ENCODE measurements around the gene JMJD1C. TPM values are rescaled to one million over a fixed set of nuclear protein-coding genes. Genes with fewer than 3 reads are reported as not detected.
"Not testable (repeated sequence)": the region's sequence is repeated elsewhere in the genome, so short reads cannot be mapped to it uniquely, and the experiment has no call there.

The JMJD1C gene
- total RNA-seq, 4 donors from 2014 or later: 41.6 to 77.8 (median 56.9) TPM

- H3K9me3 ChIP-seq: no peaks in the 10 kb centered on the region
- no peaks in the 10 kb centered on the region for H3K27me3 ChIP-seq
- peak overlapping the region; percentile 48 to 89 (median 75) for H3K27ac ChIP-seq
- intact Hi-C loops (cut with DNase I): no loop called here
- H3K36me3 ChIP-seq: peaks cover 0 to 4% (median 0%) of the 10 kb centered on the region in 3 donors
- H3K4me3 ChIP-seq: no peak overlapping the region
- DNase-seq: no peak
- TF ChIP-seq POLR2A (IDR thresholded peaks at IDR 0.05): no peak
- no peak for TF ChIP-seq CTCF (IDR thresholded peaks at IDR 0.05)
- WGBS, 2 donors: 57 to 67% methylated on average over 2 of the region's 2 CpGs
- H3K4me1 ChIP-seq: peaks cover 10 to 61% (median 24%) of the 10 kb centered on the region in 3 donors
Observed at GRCh38 chr10:63236113-63236935, 229.5 kb downstream of the JMJD1C start.

GRCh38 chr10:63235136-63235535 is 230.6 kb downstream of the JMJD1C start:
- H3K4me3 ChIP-seq; H3K9me3 ChIP-seq; DNase-seq; intact Hi-C loops (cut with DNase I); H3K27me3 ChIP-seq; H3K36me3 ChIP-seq: not testable (repeated sequence)
- peak overlapping the region in 1 of 4 donors; percentile 84 for H3K27ac ChIP-seq
- WGBS, 2 donors: 89 to 90% methylated on average over 10 of the region's 10 CpGs
- H3K4me1 ChIP-seq: peaks cover 10 to 49% (median 16%) of the 10 kb centered on the region in 3 donors

- DNase-seq: no peak
- Histone ChIP-seq H3K9me3 (no peaks in the 10 kb centered on the region), H3K4me1 (peaks cover 0 to 22% (median 8%) of the 10 kb centered on the region in 3 donors), H3K36me3 (peaks cover 0 to 5% (median 0%) of the 10 kb centered on the region in 3 donors), H3K27ac (no peak overlapping the region), H3K27me3 (no peaks in the 10 kb centered on the region), H3K4me3 (no peak overlapping the region)
- TF ChIP-seq POLR2A (IDR thresholded peaks at IDR 0.05) (no peak), CTCF (IDR thresholded peaks at IDR 0.05) (no peak)
- WGBS, 2 donors: 70 to 79% methylated on average over 4 of the region's 4 CpGs
- intact Hi-C loops (cut with DNase I): no loop called here
Observed at GRCh38 chr10:63229161-63229560, 236.6 kb downstream of the JMJD1C start.

- H3K9me3 ChIP-seq: no peaks in the 10 kb centered on the region
- no peak for DNase-seq
- H3K27ac ChIP-seq: no peak overlapping the region
- TF ChIP-seq CTCF (IDR thresholded peaks at IDR 0.05): no peak
- TF ChIP-seq POLR2A (IDR thresholded peaks at IDR 0.05): no peak
- peaks cover 0 to 5% (median 0%) of the 10 kb centered on the region in 3 donors for H3K36me3 ChIP-seq
- H3K27me3 ChIP-seq: no peaks in the 10 kb centered on the region
- H3K4me3 ChIP-seq: no peak overlapping the region
- H3K4me1 ChIP-seq: peaks cover 0 to 22% (median 8%) of the 10 kb centered on the region in 3 donors
- intact Hi-C loops (cut with DNase I): no loop called here
Observed at GRCh38 chr10:63228237-63228636, 237.5 kb downstream of the JMJD1C start.

- no peak for DNase-seq
- intact Hi-C loops (cut with DNase I): no loop called here
- Histone ChIP-seq H3K27me3 (no peaks in the 10 kb centered on the region), H3K36me3 (peaks cover 0 to 5% (median 0%) of the 10 kb centered on the region in 3 donors), H3K27ac (no peak overlapping the region), H3K4me3 (no peak overlapping the region), H3K4me1 (peaks cover 0 to 22% (median 8%) of the 10 kb centered on the region in 3 donors), H3K9me3 (no peaks in the 10 kb centered on the region)
- TF ChIP-seq CTCF (IDR thresholded peaks at IDR 0.05) (no peak), POLR2A (IDR thresholded peaks at IDR 0.05) (no peak)
- 69 to 70% methylated on average over 3 of the region's 3 CpGs for WGBS, 2 donors
Observed at GRCh38 chr10:63227207-63227895, 238.4 kb downstream of the JMJD1C start.
